ACC112 (cell line): Measurements from ENCODE around the gene NPRL2.

Source experiments
- H2AFZ ChIP-seq: fragments of 200-600 bp; sonication (generic); one replicate; pipeline ENCODE4 v1.6.0; 2017; ENCODE audit warnings: antibody characterized with exemption, low read length; ENCODE audit not compliant: unreplicated experiment
- H3K27ac ChIP-seq: fragments of 200-600 bp; sonication (generic); 2 replicates; pipeline ENCODE4 v1.5.1; 2014; ENCODE audit warnings: low read depth, mild to moderate bottlenecking, antibody characterized with exemption, low read length, moderate library complexity
- H3K27me3 ChIP-seq: fragments of 200-600 bp; sonication (generic); 2 replicates; pipeline ENCODE4 v1.6.1; 2014; ENCODE audit warnings: mild to moderate bottlenecking, antibody characterized with exemption, low read length, moderate library complexity, mixed read lengths; ENCODE audit not compliant: insufficient read depth
- H3K36me3 ChIP-seq: fragments of 200-600 bp; sonication (generic); 2 replicates; pipeline ENCODE4 v1.6.1; 2016; ENCODE audit warnings: mild to moderate bottlenecking, antibody characterized with exemption, low read length, moderate library complexity, mixed read lengths; ENCODE audit not compliant: insufficient read depth
- H3K4me1 ChIP-seq: fragments of 200-600 bp; sonication (generic); one replicate; pipeline ENCODE4 v1.6.1; 2016; ENCODE audit warnings: low read length, mixed read lengths; ENCODE audit not compliant: insufficient read depth, unreplicated experiment, control insufficient read depth
- H3K4me3 ChIP-seq: fragments of 200-600 bp; sonication (generic); 2 replicates; pipeline ENCODE4 v1.5.1; 2014; ENCODE audit warnings: mild to moderate bottlenecking, low read depth, low read length
- H3K79me2 ChIP-seq: fragments of 200-600 bp; sonication (generic); one replicate; pipeline ENCODE4 v1.6.0; 2016; ENCODE audit warnings: low read length; ENCODE audit not compliant: control insufficient read depth, unreplicated experiment, insufficient read depth

NPRL2 gene

GRCh38 chr3:50385754-50386153 lies 35.2 kb upstream of the NPRL2 start:
- Histone ChIP-seq H3K4me3 (no peak overlapping the region), H3K36me3 (no peaks in the 10 kb centered on the region), H3K4me1 (no peaks in the 10 kb centered on the region), H3K27ac (no peak overlapping the region), H3K27me3 (no peaks in the 10 kb centered on the region), H2AFZ (no peak overlapping the region), H3K79me2 (no peaks in the 10 kb centered on the region)

- no peaks in the 10 kb centered on the region for H3K27me3 ChIP-seq
- no peak overlapping the region for H2AFZ ChIP-seq
- H3K4me3 ChIP-seq: no peak overlapping the region
- no peak overlapping the region for H3K27ac ChIP-seq
- H3K36me3 ChIP-seq: no peaks in the 10 kb centered on the region
- no peaks in the 10 kb centered on the region for H3K79me2 ChIP-seq
- no peaks in the 10 kb centered on the region for H3K4me1 ChIP-seq
Observed at GRCh38 chr3:50383750-50384149, 33.2 kb upstream of the NPRL2 start.

- H3K4me3 ChIP-seq: no peak overlapping the region
- H3K79me2 ChIP-seq: no peaks in the 10 kb centered on the region
- H2AFZ ChIP-seq: no peak overlapping the region
- H3K36me3 ChIP-seq: no peaks in the 10 kb centered on the region
- H3K27ac ChIP-seq: no peak overlapping the region
- no peaks in the 10 kb centered on the region for H3K4me1 ChIP-seq
- H3K27me3 ChIP-seq: no peaks in the 10 kb centered on the region
Observed at GRCh38 chr3:50382722-50383121, 32.1 kb upstream of the NPRL2 start.

- Histone ChIP-seq H2AFZ (no peak overlapping the region), H3K27me3 (no peaks in the 10 kb centered on the region), H3K4me1 (no peaks in the 10 kb centered on the region), H3K36me3 (no peaks in the 10 kb centered on the region), H3K79me2 (no peaks in the 10 kb centered on the region), H3K4me3 (no peak overlapping the region), H3K27ac (no peak overlapping the region)
Observed at GRCh38 chr3:50381383-50381782, 30.8 kb upstream of the NPRL2 start.

- H3K4me3 ChIP-seq: no peak overlapping the region
Observed at GRCh38 chr3:50380405-50381085, 30.0 kb upstream of the NPRL2 start.

GRCh38 chr3:50378757-50379156 lies 28.2 kb upstream of the NPRL2 start:
- Histone ChIP-seq H3K27ac (no peak overlapping the region), H3K4me3 (no peak overlapping the region)

More at GRCh38 chr3:50380405-50381085, 30.0 kb upstream of the NPRL2 start:
- no peaks in the 10 kb centered on the region for H3K36me3 ChIP-seq
- H3K27ac ChIP-seq: no peak overlapping the region
- no peaks in the 10 kb centered on the region for H3K4me1 ChIP-seq
- no peaks in the 10 kb centered on the region for H3K79me2 ChIP-seq
- H2AFZ ChIP-seq: no peak overlapping the region
- no peaks in the 10 kb centered on the region for H3K27me3 ChIP-seq

GRCh38 chr3:50378024-50378423 lies 27.4 kb upstream of the NPRL2 start:
- Histone ChIP-seq H2AFZ (no peak overlapping the region), H3K79me2 (no peaks in the 10 kb centered on the region), H3K36me3 (no peaks in the 10 kb centered on the region), H3K4me1 (no peaks in the 10 kb centered on the region), H3K4me3 (no peak overlapping the region), H3K27me3 (no peaks in the 10 kb centered on the region; the same call in 1 of the 2 replicates), H3K27ac (no peak overlapping the region)

More at GRCh38 chr3:50378757-50379156, 28.2 kb upstream of the NPRL2 start:
- H3K4me1 ChIP-seq: no peaks in the 10 kb centered on the region
- H2AFZ ChIP-seq: no peak overlapping the region
- H3K27me3 ChIP-seq: no peaks in the 10 kb centered on the region
- no peaks in the 10 kb centered on the region for H3K36me3 ChIP-seq
- H3K79me2 ChIP-seq: no peaks in the 10 kb centered on the region

- no peaks in the 10 kb centered on the region for H3K79me2 ChIP-seq
- no peak overlapping the region for H2AFZ ChIP-seq
- H3K4me1 ChIP-seq: no peaks in the 10 kb centered on the region
- no peaks in the 10 kb centered on the region for H3K36me3 ChIP-seq
- H3K27me3 ChIP-seq: peaks cover 10% of the 10 kb centered on the region
- no peak overlapping the region for H3K27ac ChIP-seq
- H3K4me3 ChIP-seq: no peak overlapping the region
Observed at GRCh38 chr3:50375258-50375931, 24.8 kb upstream of the NPRL2 start.

GRCh38 chr3:50374363-50375257 lies 24.0 kb upstream of the NPRL2 start:
- Histone ChIP-seq H3K27ac (no peak overlapping the region), H3K36me3 (no peaks in the 10 kb centered on the region), H3K4me3 (no peak overlapping the region), H3K4me1 (no peaks in the 10 kb centered on the region), H2AFZ (no peak overlapping the region), H3K27me3 (peaks cover 10% of the 10 kb centered on the region), H3K79me2 (no peaks in the 10 kb centered on the region)

- peaks cover 10% of the 10 kb centered on the region for H3K27me3 ChIP-seq
- no peak overlapping the region for H3K4me3 ChIP-seq
- no peaks in the 10 kb centered on the region for H3K36me3 ChIP-seq
- no peaks in the 10 kb centered on the region for H3K4me1 ChIP-seq
- no peaks in the 10 kb centered on the region for H3K79me2 ChIP-seq
- no peak overlapping the region for H2AFZ ChIP-seq
- no peak overlapping the region for H3K27ac ChIP-seq
Observed at GRCh38 chr3:50373146-50374051, 22.8 kb upstream of the NPRL2 start.
